SK-N-DZ (cell line): ENCODE data around the gene ZNF346. TPM values are rescaled to one million over a fixed set of nuclear protein-coding genes. Genes with fewer than 3 reads are reported as not detected.
"Not testable (repeated sequence)": the region's sequence is repeated elsewhere in the genome, so short reads cannot be mapped to it uniquely, and the experiment has no call there.

Experiments used
- DNase-seq: peaks from one replicate; pipeline ENCODE4 v3.0.0-alpha.2; 2015; ENCODE audit warnings: low spot score
- polyA plus RNA-seq, 2 experiments: library from polyadenylated mRNA; depleted of rRNA; stranded (reverse); fragments of >200 nt; gene quantifications; 2 replicates each; pipeline ENCODE4 v1.2.3, GENCODE V29; 2014

Gene ZNF346
- polyA plus RNA-seq (2014; cell fraction: cytosol; rRNA removed), result 24.5 and 27.6 TPM in 2 replicates
- polyA plus RNA-seq (2014; cell fraction: nucleus; rRNA removed), result 17.0 and 17.5 TPM in 2 replicates

GRCh38 chr5:177022386-177023302 is at the start of gene ZNF346:
Gene ZNF346 (plus strand): TSS chr5:177022696. CDS start chr5:177022739, 43 bp downstream.
- peak; percentile 96 for DNase-seq

DNA sequence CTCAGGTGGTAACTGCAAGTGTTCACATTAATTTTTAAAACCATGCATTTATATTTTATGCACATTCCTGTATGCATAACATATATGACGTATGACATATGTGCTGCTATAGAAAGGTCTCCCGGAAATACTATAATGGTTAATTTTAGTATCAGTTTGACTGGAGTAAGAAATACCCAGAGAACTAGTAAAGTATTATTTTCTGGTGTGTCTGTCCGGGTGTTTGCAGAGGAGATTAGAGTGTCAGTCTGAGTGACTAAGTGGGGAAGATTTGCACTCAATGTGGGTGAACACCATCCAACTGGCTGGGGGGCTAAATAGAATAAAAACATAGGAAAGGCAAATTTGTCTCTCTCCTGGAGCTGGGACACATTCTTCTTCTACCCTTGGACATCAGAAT is 42.8 kb upstream of the ZNF346 start:
- no peak for DNase-seq

DNA sequence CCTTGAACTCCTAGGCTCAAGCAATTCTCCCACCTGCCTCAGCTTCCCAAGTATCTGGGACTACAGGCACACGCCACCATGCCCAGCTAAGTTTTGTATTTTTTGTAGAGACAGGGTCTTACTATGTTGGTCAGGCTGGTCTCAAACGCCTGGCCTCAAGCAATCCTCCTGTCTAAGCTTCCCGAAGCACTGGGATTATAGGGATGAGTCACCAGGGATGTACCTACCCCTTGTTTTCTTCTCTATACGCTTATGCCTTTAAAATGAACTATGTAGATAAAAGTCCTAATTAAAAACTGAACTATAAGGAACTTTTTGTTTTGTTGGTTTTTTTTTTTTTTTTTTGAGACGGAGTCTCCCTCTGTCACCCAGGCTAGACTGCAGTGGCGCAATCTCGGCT is 41.7 kb upstream of the ZNF346 start:
- no peak for DNase-seq

DNA sequence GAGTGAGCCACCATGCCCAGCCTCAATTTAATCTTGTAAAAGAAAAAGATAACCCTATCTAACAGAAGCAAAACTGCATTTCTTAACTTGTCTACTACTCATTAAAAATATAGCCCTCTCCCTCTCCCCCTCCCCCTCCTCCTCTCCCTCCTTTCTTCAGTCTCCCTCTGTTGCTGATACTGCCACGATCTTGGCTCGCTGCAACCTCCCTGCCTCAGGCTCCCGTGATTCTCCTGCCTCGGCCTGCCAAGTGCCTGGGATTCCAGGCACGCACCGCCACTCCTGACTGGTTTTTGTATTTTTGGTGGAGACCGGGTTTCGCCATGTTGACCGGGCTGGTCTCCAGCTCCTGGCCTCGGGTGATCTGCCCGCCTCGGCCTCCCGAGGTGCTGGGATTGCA is 39.4 kb upstream of the ZNF346 start:
- not testable (repeated sequence) for DNase-seq

- DNase-seq, result not testable (repeated sequence)
Observed at GRCh38 chr5:176983593-176983992, 38.9 kb upstream of the ZNF346 start.

GRCh38 chr5:176984176-176984575 is 38.3 kb upstream of the ZNF346 start:
- DNase-seq, result not testable (repeated sequence)

DNA sequence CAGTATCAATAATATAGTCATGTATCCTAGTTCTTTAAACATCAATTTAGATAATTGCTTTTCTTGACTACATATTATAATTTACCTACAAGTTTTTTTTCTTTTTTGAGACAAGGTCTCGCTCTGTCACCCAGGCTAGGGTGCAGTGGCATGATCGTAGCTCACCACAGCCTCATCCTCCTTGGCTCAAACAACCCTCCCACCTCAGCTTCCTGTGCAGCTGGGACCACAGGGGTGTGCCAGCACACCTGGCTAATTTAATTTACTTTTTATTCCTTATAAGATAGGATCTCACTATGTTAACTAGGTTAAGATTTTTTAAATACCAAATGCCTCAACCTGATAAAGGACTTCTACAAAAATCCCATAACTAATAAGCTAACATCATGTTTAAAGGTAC is 37.0 kb upstream of the ZNF346 start:
- peak; percentile 62 for DNase-seq

- DNase-seq, result no peak
Observed at GRCh38 chr5:176986280-176986679, 36.2 kb upstream of the ZNF346 start.

GRCh38 chr5:176987583-176987982 is 34.9 kb upstream of the ZNF346 start:
- DNase-seq, result no peak

- DNase-seq, result not testable (repeated sequence)
Observed at GRCh38 chr5:176993081-176993480, 29.4 kb upstream of the ZNF346 start.

GRCh38 chr5:176994460-176995121 is 27.9 kb upstream of the ZNF346 start:
- peak; percentile 68 for DNase-seq

- no peak for DNase-seq
Observed at GRCh38 chr5:176995122-176995490, 27.4 kb upstream of the ZNF346 start.

- no peak for DNase-seq
Observed at GRCh38 chr5:176995896-176996767, 26.4 kb upstream of the ZNF346 start.

DNA sequence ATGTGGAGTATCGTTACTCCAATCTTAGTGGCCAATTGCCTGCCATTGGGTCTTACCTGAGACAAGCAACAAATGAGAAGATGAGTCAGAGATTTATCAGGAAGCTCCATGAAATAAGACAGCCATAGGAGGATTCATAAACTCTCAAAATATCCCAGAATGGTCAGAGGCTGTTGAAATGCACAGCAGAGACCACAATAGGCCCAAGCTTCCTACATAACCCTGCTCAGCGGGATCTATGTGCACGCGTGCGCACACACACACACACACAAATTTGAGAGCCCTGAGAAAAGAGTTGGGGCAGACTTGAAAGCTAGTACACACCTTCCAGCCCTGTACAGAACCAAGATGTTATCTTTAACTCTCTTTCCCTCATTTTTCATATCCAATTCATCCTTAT is 25.7 kb upstream of the ZNF346 start:
- no peak for DNase-seq

GRCh38 chr5:176998828-176999227 is 23.7 kb upstream of the ZNF346 start:
- no peak for DNase-seq

DNA sequence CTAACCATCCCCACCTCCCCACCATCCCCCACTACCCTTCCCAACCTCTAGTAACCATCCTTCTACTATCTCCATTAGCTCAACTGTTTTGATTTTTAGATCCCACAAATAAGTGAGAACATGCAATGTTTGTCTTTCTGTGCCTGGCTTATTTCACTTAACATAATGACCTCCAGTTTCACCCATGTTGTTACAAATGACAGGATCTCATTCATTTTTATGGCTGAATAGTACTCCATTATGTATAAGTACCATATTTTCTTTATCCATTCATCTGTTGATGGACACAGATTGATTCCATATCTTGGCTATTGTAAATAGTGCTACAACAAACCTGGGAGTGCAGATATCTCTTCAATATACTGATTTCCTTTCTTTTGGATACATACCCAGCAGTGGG is 23.0 kb upstream of the ZNF346 start:
- DNase-seq, result not testable (repeated sequence)

DNA sequence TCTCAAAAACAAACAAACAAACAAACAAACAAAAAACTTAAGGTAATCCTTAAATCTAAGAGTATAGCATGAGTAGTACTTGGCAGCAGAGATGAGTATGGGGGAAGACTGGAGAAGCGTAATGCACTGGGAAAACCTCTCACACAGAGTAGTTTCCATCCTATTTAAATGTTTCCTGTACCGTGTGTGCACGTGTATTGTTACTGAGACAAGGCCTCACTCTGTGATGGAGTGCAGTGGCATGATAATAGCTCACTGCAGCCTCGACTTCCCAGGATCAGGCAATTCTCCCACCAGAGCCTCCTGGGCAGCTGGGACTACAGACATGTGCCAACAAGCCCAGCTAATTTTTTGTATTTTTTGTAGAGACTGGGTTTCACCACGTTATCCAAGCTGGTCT is 18.8 kb upstream of the ZNF346 start:
- DNase-seq, result no peak

- DNase-seq, result no peak
Observed at GRCh38 chr5:177004961-177005360, 17.5 kb upstream of the ZNF346 start.

- peak; percentile 68 for DNase-seq
Observed at GRCh38 chr5:177005619-177006264, 16.8 kb upstream of the ZNF346 start.

GRCh38 chr5:177006265-177006972 is 16.1 kb upstream of the ZNF346 start, which contains the start of gene UIMC1:
Gene UIMC1 (minus strand): TSS chr5:177006779. CDS start chr5:176982615, 24,164 bp downstream.
- DNase-seq, result peak; percentile 94
